GM21515 (cell line): ENCODE results near the gene SLC22A9.

Source experiments
- ATAC-seq: cut with Tn5 transposase; IDR thresholded peaks from one replicate; pipeline ENCODE4 v1.9.1; 2021; ENCODE audit not compliant: unreplicated experiment

Gene SLC22A9

GRCh38 chr11:63444160-63444559 lies 74.6 kb downstream of the SLC22A9 start:
- ATAC-seq = no peak

- no peak for ATAC-seq
Observed at GRCh38 chr11:63445118-63445517, 75.5 kb downstream of the SLC22A9 start.

- no peak for ATAC-seq
Observed at GRCh38 chr11:63445720-63446119, 76.1 kb downstream of the SLC22A9 start.

- no peak for ATAC-seq
Observed at GRCh38 chr11:63448646-63449045, 79.1 kb downstream of the SLC22A9 start.

GRCh38 chr11:63459586-63459985 lies 90.0 kb downstream of the SLC22A9 start:
- ATAC-seq = no peak
